ENCODE measurements around the gene SRSF11.

The SRSF11 gene

DNA sequence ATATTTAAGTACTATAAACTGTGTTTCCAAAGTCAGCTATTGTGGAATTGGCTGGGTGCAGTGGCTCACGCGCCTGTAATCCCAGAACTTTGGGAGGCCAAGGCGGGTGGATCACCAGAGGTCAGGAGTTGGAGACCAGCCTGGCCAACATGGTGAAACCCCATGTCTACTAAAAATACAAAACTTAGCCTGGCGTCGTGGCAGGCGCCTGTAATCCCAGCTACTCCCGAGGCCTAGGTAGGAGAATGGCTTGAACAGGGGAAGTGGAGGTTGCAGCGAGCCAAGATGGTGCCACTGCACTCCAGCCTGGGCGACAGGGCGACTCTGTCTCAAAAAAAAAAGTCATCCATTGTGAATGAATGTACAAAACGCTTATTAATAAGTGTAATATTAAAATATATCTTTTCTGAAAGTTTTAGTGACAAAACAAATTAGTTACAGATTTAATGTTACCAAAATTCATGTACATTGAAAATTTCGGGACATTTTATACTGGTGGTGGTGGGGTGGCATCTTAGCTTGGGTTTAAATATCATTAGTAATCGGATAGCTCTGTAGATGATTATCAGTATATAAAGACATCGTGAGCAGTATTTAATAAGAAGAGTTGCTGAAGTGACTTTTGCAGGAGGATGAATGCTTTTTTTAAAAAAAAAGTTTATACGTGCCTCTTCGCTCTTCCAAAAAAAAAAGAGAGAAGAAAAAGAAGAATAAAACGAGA is 503 bp upstream of the SRSF11 start:
- H3K4me3 ChIP-seq (ENCODE audit: control insufficient read depth, low read depth, low read length), result peak overlapping the region; percentile 68
- TF ChIP-seq CTCF (IDR thresholded peaks at IDR 0.05; ENCODE audit: control insufficient read depth, insufficient read depth, low read depth, low read length, missing control alignments), result no peak
- no peak for DNase-seq (ENCODE audit: low read depth)

DNA sequence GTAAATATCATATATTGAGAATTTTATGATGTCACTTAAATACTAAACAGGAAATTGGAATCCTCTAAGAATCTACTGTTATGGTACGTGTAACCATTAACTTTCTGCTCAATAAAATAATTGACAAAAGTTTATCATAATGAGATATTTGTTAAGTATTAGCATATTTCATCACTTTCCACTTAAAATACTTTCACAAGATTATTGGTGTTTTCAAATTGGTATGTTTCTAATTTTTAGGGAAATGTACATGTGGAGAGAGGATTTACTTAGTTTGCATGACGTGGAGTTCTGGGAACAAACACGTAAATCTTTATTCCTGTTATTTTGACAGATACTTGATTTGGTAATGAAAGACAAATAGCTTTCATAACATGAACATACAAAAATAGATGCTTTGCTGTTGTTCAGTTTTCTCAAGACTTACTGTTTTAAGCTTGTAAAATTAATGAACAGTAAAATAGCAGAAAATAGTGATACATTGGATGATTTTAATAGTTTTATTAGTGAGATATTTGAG is 1.6 kb downstream of the SRSF11 start:
- no peak for TF ChIP-seq CTCF (IDR thresholded peaks at IDR 0.05; ENCODE audit: control insufficient read depth, insufficient read depth, low read depth, low read length, missing control alignments)
- DNase-seq (ENCODE audit: low read depth), result no peak
- peak overlapping the region; percentile 68 for H3K4me3 ChIP-seq (ENCODE audit: control insufficient read depth, low read depth, low read length)

DNA sequence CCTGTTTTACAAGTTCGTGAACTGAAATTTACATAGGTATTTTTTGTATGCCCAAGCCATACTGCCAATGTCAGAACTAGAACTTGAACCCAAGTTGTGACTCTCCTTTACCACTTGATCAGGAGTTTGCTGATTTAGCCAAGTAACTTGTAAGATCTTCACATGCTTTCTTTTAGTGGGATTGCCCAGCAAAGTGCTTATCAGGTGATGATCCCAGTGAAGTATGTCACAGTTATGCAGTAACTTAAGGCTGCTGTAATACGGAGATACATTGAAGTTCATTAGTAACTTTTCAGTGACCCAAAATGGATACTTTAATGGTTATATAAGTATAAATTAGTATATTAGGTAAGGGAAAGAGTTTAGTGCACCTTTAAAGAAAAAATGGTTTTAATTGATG is 3.8 kb downstream of the SRSF11 start:
- no peak for DNase-seq (ENCODE audit: low read depth)
- no peak for TF ChIP-seq CTCF (IDR thresholded peaks at IDR 0.05; ENCODE audit: control insufficient read depth, insufficient read depth, low read depth, low read length, missing control alignments)
- H3K4me3 ChIP-seq (ENCODE audit: control insufficient read depth, low read depth, low read length), result no peak overlapping the region

DNA sequence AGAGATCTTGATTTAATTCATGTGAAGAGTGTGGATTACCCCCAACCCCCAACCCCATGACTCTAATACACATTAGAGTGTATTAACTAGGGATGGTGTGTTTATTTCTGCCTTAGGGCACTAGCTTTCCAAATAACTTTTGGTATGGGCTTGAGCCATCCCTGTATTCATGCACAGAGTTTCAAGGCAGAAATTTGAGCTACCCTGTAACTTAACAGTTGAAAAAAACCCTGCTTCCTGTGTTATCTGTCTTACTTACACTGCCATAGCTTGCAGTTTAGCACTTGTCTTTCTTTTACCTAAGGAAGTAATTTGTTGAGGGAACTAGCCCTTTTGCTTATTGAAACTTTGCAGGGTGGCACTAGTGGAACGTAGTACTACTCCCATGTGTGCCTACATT is 6.3 kb downstream of the SRSF11 start:
- H3K4me3 ChIP-seq (ENCODE audit: control insufficient read depth, low read depth, low read length), result no peak overlapping the region
- DNase-seq (ENCODE audit: low read depth), result no peak
- TF ChIP-seq CTCF (IDR thresholded peaks at IDR 0.05; ENCODE audit: control insufficient read depth, insufficient read depth, low read depth, low read length, missing control alignments), result no peak

DNA sequence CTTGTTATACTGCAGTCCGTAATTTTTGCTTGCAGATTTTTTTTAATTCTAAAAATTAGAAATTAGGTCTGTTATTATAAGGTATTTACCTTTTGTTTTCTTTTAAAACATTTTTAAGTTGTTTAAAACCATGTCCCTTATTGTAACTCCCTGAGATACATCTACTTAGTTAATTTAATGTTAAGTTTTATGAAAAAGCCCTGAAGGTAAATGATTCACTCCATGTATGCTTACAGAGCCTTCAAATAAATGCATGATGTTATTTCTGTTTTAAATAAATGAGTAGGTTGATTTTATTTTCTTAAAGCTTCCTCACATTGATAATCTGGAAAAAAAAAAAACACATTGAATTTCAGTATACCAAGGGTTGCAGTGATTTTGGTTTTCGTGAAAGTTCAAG is 7.5 kb downstream of the SRSF11 start:
- no peak for DNase-seq (ENCODE audit: low read depth)
- H3K4me3 ChIP-seq (ENCODE audit: control insufficient read depth, low read depth, low read length), result no peak overlapping the region
- TF ChIP-seq CTCF (IDR thresholded peaks at IDR 0.05; ENCODE audit: control insufficient read depth, insufficient read depth, low read depth, low read length, missing control alignments), result no peak

DNA sequence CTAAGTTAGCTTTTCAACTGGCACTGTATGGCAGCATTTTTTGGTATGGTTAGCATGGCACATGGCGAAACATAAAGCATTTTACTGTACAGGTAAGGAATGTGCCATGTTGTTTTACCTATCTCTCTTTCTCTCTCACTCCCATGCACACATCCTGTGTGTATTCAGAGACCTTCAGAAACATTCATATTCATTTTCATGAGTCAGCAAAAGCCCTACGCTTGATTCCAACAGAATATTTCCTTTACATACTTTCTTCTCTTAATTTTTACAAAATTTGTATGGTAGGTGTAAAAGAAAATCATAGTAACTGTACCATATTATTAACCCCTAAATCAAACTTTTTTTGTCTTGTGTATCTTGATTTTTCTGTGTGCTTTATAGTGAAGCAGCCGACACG is 10.3 kb downstream of the SRSF11 start:
- DNase-seq (ENCODE audit: low read depth), result no peak
- no peak overlapping the region for H3K4me3 ChIP-seq (ENCODE audit: control insufficient read depth, low read depth, low read length)
- no peak for TF ChIP-seq CTCF (IDR thresholded peaks at IDR 0.05; ENCODE audit: control insufficient read depth, insufficient read depth, low read depth, low read length, missing control alignments)

All from AG09309 (cell line).